ENCODE measurements around the gene SPATS2.

DNA sequence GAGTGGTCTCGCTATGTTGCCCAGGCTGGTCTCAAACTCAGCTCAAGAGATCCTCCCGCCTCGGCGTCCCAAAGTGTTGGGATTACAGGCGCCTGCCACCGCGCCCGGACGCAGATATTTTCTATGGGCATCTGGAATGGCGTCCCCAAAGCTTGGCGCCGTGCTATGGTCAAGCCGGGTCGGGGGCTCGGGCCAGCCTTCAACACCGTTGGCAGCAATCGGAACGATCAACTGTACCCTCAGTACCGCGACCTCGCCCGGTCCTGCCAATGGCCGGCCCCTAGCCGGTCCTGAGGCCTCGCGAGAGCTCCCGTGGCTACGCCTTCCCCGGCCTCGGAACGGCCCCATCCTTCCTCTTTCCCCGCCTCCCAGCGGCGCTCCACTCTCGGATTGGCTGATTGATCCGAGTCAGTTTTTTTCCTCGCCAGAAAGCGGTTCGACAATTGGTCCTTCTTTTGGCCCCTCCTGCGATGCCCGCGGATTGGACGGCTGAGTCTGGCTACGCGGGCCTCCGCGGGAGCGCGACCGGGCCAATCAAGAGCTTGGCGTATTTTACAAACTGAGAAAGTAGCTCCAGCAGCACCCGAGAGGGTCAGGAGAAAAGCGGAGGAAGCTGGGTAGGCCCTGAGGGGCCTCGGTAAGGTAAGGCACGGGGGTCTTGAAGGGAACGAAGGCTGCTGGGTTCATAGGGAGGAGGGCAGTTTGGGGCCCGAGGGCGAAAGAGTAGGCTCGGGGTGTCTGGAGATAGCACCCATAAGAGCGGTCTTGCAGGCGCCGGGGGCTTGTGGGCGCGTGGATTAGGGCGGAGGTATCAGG lies 44.3 kb upstream of the SPATS2 start, which contains the start of gene TROAP:
- TF ChIP-seq, protein P1, sequence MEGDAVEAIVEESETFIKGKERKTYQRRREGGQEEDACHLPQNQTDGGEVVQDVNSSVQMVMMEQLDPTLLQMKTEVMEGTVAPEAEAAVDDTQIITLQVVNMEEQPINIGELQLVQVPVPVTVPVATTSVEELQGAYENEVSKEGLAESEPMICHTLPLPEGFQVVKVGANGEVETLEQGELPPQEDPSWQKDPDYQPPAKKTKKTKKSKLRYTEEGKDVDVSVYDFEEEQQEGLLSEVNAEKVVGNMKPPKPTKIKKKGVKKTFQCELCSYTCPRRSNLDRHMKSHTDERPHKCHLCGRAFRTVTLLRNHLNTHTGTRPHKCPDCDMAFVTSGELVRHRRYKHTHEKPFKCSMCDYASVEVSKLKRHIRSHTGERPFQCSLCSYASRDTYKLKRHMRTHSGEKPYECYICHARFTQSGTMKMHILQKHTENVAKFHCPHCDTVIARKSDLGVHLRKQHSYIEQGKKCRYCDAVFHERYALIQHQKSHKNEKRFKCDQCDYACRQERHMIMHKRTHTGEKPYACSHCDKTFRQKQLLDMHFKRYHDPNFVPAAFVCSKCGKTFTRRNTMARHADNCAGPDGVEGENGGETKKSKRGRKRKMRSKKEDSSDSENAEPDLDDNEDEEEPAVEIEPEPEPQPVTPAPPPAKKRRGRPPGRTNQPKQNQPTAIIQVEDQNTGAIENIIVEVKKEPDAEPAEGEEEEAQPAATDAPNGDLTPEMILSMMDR (IDR thresholded peaks at IDR 0.05) = no peak
- TF ChIP-seq EZH2phosphoT487 (IDR thresholded peaks at IDR 0.05) = no peak
